ENCODE results near the gene C5orf24.

GRCh38 chr5:134844252-134844651, 1.5 kb upstream of the C5orf24 start:
- TF ChIP-seq CTCF (conservative IDR thresholded peaks at IDR 0.05; ENCODE audit: low read depth, low read length), result no peak
- no peak for TF ChIP-seq EZH2 (IDR thresholded peaks at IDR 0.05; ENCODE audit: low read length, unreplicated experiment)
- TF ChIP-seq EZH2phosphoT487 (IDR thresholded peaks at IDR 0.05; ENCODE audit: borderline replicate concordance, low read length), result no peak

All from PC-3 (cell line).